Left cardiac atrium (tissue), 4 donors: ENCODE data around the gene PRKX. TPM values are rescaled to one million over a fixed set of nuclear protein-coding genes. Genes with fewer than 3 reads are reported as not detected.
"Not testable (repeated sequence)": the region's sequence is repeated elsewhere in the genome, so short reads cannot be mapped to it uniquely, and the experiment has no call there.

ENCODE experiments used
- ATAC-seq, 2 donors: fragments of 200-7000 bp; cut with Tn5 transposase; one replicate each; pipeline ENCODE4 v1.9.1; 2020; ENCODE audit warnings: mild to moderate bottlenecking in 2 of 2, moderate library complexity in 2 of 2
- DNase-seq: peaks from one replicate; pipeline ENCODE4 v3.0.0-alpha.2; 2020
- intact Hi-C, 2 donors: fragments of 100-400 bp; cut with DNase I; formaldehyde crosslinking; loops; one replicate each; pipeline versions ENCODE4 v1.14.1 to v1.15.1; 2022 to 2023
- total RNA-seq, 2 donors: library from RNA; stranded (reverse); fragmentation: NEBNext Ultra II Directional; extraction: Animal tissue kit (Norgen Biotek cat#: 25700); gene quantifications; one replicate each; pipeline ENCODE4 v1.2.1, GENCODE V29; 2021
- donor health status: DM: no; HTN: yes; CAD: no.
- donor health status: DM: no; HTN: yes; CAD: no; lungs with severe emphysema.
- donor health status: DM: yes; HTN: yes; CAD: no.
- donor health status: Dilated cardiomyopathy.

PRKX gene
- total RNA-seq, 2 donors from 2014 or later: 6.2 to 8.9 TPM

DNA sequence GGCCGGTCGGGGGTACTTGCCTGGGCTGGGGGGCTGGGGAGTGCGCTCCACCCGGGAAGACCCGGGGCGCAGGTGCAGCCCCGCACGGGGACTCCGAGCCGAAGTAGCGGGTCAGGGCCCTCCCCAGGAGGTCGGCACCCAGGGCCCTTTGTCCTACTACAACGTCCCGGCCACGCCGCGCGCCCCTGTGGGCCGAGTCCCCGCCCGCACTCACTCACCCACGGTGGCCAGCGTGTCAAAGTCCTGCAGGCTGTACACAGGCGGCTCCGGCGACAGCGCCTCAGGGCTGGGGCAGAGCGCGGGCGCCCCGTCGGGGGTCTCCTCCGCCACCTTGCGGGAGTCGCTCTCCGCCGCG is 602 bp downstream of the PRKX start:
- DNase-seq (peak; percentile 37), ATAC-seq (peak; percentile 29 to 38)
- intact Hi-C loops: no loop called here

DNA sequence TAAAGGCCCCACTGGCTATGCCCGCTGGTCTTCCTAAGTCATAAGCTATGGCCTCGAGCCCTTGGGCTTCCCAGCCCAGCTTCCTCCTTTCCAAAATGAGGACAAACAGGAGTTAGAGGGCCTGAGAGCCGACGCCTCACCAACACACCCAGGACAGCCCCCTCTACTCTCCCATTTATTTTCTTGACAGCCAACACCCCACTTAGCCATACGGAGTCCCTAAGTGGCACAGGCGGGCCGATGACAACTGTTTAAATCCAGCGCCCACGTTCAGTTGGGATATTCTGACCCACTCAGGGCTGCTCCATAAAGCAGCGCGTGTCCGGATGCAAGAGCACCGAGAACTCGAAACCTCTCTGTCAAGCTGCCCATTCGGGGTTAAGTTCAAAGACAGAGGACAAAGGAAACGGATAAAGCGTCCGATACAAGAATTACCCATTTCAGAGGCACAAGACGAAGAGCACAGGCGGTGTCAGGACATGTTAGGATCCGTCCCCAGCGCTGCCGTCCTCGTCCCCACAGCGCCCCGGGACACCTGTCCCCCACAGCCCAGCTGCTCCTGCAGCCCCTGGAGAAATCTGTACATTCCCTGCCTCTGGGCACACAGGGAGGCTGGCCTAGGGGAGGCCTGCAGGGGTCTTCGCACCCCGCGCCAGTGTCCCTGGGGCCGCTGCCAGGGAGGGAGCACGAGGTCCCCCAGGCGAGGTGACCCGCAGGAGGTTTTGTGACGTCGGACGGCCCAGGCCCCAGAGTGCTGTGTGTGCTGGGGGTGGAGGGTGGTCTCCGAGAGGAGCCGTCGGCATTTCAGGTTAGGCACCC is 1.2 kb downstream of the PRKX start:
- peak; percentile 32 to 34 for ATAC-seq
- peak; percentile 41 for DNase-seq
- intact Hi-C loops: no loop called here

DNA sequence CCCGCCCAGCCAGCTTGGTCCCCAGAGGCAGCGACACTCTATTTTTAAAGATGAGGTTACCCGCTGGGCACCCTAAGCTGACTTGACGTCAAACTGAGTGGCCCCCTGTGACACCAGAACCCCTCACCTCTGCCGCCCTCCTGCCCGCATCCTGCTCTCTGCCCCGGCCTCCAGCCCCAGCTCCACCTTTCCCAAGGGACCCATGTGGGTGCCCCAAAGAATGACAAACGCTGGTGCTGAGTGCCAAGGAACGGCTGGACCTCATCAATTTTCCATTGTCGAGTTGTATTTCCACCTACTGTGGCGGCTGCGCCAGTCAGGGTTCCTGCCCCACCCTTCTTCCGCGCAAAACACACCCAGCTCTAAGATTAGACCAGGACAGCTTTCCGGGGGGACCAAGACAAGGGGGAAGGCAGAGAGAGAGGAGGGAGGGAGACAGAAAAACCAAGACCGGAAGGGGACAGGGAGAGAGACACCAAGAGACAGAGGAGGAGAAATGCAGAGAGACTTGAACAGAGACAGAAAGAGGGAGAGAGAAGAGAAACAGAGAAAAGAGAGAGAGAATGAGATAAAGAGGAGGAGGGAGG is 2.0 kb downstream of the PRKX start:
- intact Hi-C loops: no loop called here
- peak; percentile 43 for DNase-seq
- no peak for ATAC-seq

DNA sequence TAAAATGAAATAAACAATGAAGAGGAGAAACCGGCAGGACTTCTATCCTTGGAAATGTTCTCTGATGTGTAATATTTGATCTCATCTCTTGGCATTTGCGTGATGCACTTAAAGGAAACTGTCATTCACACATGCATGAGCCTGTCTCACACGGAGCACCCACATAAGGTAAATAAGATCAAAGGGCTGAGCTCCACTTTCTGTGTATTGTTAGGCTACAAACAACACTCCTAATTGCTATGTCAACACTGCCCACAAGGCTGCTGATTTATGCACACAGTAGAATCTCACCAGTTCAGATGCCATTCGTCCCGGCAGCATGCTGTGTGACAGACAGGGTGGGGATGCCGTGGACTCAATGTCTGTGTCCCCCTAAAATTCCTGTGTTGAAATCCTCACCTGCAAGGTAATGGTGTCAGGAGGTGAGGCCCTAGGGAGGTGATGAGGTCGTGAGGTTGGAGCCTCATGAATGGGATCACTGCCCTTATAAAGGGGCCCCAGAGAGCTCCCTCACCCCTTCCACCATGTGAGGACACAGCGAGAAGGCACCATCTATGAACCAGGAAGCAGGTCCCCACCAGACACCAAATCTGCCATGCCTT is 5.7 kb downstream of the PRKX start:
- intact Hi-C loops, DNase-seq, ATAC-seq: not testable (repeated sequence)

DNA sequence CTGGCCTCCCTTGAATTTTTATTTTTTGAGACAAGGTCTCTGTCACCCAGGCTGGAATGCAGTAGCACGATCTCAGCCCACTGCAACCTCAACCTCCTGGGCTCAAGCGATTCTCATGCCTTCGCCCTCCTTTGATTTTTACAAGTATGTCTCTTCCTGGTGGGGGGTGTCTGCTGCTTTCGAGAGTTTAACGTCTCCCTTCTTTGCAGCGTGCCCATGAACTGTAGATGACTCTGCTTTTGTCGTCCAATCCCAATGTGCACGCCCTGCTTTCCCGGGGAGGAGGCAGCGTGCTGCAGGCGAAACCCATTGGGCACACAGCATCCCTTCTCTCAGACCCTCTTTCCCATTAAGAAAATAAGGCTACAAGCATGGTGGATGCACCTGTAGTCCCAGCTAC is 7.0 kb downstream of the PRKX start:
- ATAC-seq: no peak
- DNase-seq: no peak
- intact Hi-C loops: no loop called here

DNA sequence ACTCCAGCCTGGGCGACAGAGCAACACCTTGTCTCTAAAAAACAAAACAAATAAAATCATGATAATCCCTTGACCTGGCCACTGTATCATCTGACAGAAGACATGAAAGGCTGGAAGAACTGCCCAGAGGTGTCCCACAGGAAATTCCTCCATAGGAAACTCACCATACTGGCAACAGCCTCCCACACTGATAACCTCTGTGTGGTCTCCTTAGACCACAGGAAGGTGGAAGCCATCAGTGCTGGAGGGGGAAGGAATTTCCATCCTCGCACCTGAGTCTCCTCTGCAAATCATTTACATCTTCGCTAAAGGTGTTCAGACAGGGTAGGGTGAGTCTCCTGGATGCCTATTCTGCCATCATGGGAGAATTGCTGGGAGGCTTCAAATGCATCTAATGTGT is 10.2 kb downstream of the PRKX start:
- intact Hi-C loops, DNase-seq, ATAC-seq: not testable (repeated sequence)

DNA sequence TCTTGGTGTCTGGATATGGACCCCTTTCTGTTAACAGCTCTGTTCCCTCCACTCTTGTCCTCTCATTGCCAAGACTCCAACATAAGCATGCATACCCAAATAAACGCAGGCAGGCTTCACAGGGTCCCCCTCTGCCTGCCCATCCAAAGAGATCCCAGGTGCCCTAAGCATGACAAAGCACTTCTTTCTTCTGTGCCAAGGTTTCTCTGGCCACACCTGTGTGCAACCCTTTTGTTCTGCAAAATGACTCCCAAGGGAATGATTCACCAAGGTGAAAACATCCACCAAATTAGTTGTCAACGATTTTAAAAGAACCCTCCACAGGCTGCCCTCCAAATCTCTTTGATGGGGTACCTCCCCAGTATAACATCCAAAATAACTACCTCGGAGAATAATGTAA is 11.4 kb downstream of the PRKX start:
- intact Hi-C loops, ATAC-seq, DNase-seq: not testable (repeated sequence)

DNA sequence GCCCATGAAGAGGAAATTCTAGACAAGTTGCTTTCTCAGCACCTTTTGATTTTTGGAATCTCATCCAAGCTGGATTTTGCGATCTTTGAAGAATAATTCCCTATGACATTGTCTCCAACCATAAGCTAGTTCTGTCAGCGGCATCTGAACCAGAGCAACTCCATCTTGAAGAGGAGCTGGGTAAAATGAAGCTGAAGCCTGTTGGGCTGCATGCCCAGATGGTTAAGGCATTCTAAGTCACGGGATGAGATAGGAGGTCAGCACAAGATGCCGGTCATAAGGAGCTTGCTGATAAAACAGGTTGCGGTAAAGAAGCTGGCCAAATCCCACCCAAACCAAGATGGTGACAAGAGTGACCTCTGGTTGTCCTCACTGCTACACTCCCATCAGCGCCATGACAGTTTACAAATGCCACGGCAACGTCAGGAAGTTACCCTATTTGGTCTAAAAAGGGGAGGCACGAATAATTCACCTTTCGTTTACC is 12.0 kb downstream of the PRKX start:
- DNase-seq, ATAC-seq, intact Hi-C loops: not testable (repeated sequence)

DNA sequence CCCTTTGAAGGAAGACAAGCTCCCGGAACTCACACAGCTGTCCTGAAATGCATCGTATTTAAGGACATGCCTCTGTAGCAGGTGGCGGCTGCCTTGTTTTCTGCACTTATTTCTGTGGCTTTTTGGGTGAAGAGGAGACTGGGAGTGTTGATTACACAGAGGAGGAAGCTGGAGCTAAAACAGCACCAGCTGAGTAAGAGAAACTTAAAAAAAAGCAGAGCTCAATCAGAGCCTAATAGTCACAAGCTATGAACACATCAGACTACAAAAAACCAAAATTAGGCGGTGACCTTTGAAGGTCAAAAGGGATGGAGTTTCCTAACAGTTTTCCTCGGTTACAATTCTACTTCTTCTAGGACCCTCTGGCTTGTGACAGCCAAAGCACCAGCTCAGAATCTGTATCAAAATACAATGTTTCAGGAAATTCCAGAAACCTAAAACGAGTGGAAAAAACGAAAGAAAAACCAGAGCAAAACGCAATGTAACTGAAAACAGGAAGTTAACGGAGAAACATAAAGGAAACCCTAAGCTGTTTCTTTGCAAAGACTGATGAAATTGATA is 13.5 kb downstream of the PRKX start:
- ATAC-seq (peak in 1 of 2 donors; percentile 22), DNase-seq (no peak)
- intact Hi-C loops: no loop called here

DNA sequence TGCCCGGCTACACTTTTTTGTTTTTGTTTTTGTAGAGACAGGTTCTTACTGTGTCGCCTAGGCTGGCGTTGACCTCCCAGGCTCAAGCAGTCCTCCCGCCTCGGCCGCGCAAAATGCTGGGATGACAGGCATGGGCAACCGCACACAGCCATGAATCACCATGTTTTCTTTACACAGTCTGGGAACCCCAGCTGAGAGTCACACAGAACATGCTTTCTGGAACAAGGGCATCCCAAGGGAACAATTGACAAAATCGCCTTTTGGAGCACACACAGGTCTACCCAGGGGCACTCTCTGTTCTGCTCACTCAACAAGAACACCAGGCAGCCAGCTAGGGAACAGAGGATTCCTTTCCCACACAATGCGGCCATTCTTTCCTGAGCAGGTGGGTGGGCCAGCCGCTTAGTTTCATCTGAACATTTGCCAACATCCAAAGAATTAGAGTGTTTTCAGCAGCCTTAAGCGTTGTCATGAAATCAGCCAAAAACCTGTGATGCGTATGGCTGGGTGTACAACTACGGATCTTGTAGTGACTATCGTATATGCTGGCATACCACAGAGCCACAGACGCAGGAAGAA is 15.7 kb downstream of the PRKX start:
- intact Hi-C loops: no loop called here
- DNase-seq: peak; percentile 44
- peak in 1 of 2 donors; percentile 83 for ATAC-seq

DNA sequence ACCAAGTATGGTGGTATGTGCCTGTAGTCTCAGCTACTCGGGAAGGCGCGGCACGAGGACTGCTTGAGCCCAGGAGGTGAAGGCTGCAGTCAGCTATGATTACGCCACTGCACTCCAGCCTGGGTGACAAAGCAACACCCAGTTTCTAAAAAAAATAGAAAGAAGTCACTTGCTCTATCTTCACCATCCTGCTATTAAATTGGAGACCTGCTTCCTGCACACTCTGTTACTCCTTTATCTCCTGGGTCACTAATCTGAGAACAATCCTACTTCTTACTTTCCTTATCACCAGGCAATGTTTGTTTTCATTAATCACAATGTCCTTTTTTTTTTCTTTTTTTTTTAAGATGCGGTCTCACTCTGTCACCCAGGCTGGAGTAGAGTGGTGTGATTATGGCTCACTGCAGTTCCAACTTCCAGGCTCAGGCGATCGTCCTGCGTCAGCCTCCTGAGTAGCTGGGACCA is 16.2 kb downstream of the PRKX start:
- intact Hi-C loops: no loop called here
- DNase-seq: no peak
- no peak for ATAC-seq

DNA sequence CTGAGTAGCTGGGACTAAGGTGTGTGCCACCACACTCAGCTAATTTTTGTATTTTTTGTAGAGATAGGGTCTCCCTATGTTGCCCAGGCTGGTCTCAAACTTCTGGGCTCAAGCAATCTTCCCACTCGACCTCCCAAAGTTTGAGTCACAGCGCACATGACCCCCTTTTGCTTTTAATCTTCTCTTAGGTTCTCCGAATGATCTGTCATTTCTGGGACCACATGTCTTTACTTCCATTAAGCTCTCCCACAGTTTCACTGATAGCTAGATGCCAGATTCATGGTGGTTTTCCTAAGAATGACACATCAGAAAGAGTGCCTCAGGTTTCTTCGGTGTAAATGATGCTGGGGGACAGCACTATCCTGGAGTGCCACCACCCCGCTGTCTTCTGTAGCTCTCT is 17.9 kb downstream of the PRKX start:
- DNase-seq (no peak), ATAC-seq (no peak)
- intact Hi-C loops: no loop called here

DNA sequence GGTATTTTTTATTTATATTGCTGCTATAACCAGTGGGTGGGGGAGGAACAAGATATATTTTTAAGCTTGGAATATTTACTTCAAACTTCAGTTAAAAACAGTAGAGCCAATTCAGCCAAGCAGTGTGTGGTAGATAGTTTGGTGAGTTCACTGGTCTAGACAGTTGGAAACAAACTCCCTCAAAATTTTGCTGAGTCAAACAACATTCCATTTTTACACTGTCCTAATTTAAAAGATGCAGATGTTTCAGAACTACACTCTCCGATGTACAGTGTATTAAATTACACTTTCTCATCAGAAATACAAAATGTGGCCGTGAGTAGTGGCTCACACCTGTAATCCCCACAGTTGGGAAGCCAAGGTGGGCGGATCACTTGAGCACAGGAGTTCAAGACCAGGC is 23.3 kb downstream of the PRKX start:
- intact Hi-C loops: no loop called here
- no peak for ATAC-seq
- DNase-seq: no peak

DNA sequence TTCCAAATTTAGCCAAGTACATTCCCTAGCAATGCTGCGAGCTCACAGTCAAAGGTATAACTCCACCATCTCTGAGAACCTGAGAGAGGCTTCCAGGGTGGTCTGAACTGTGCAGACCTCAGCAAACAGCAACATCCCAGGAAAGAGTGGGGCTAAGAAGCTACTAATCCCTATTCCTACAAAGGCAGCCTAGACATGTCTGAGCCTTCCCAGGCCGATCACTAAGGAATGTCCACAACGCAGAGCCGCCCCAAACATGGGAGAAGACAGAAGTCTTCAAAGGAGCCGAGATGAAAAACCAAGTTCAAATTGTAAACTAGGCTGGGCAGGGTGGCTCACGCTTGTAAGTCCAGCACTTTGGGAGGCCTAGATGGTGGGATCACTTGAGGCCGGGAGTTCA is 30.2 kb downstream of the PRKX start:
- intact Hi-C loops, ATAC-seq, DNase-seq: not testable (repeated sequence)

DNA sequence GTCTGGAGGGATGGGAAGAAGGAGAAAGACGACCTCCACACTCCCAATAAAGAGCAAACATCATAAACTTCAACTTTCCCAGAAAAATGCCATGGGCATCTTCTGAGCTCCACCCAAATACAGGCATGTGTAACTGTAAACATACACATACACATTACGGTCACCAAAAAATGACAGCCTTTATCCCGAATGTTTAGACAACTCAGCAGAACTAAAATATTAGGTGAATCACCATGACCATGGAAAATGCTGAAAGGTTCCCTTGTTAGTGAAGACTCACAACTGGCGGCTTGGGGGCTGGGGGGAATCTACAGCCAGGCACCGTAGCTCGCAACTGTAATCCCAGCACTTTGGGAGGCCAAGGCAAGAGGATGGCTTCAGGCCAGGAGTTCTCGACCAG is 33.0 kb downstream of the PRKX start:
- ATAC-seq (no peak), DNase-seq (no peak)
- intact Hi-C loops: no loop called here

DNA sequence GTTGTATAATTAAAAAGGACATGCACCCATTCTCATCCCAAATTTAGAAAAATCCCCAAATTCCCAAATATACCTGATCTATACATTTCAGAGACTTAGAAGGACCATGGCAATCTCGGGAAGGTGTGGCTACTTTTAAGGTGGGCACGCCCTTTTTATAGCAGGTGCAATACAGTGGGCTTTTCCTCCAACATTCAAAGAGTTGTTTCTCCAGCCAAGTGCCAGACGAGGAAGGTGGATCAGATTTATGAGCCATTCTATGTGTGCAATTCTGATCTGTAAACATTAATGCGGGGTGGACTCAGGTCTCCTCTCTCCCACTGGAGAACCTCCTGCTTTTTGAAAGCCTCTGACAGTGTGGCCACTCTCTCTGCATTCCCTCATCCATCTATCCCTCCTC is 33.8 kb downstream of the PRKX start:
- no peak for ATAC-seq
- intact Hi-C loops: no loop called here

DNA sequence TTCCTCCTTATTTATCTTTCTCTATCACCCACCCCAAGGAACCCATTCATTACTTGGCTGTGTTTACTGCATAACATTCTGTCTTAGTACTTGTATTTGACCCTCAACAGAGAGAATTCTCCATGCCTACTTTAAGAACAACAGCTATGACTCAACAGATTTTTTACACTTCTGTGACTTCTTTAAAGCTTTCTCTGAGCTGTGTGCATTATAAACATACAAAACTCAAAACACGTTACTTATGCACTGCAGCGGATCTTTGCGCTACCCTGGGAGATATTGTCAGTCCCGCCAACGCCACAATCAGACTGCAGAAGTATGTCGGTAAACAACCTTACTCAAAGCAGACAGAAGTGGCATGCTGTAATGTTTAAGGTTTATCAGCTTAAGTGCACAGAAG is 35.1 kb downstream of the PRKX start:
- intact Hi-C loops: no loop called here
- no peak for ATAC-seq
- no peak for DNase-seq

More for the DNA sequence above, 33.8 kb downstream of the PRKX start:
- no peak for DNase-seq

DNA sequence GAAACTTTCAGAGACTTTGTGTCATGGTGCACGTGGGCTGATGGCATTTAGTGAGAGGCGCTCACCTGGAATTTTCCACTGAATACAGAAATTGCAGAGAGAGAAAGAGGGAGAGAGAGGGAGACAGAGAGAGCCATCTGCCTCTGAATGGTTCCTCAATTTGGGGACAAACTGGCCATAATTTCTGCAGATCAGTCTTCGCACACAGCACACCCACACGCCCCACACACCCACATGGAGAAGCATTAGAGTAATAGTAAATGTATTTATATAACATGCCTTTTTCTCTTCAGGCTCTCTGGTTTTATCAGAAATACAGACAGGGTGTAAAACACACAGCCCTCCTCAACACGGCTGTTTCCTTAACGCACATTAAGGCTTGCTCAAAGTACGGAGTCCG is 38.6 kb downstream of the PRKX start:
- ATAC-seq: no peak
- DNase-seq: no peak
- intact Hi-C loops: no loop called here

DNA sequence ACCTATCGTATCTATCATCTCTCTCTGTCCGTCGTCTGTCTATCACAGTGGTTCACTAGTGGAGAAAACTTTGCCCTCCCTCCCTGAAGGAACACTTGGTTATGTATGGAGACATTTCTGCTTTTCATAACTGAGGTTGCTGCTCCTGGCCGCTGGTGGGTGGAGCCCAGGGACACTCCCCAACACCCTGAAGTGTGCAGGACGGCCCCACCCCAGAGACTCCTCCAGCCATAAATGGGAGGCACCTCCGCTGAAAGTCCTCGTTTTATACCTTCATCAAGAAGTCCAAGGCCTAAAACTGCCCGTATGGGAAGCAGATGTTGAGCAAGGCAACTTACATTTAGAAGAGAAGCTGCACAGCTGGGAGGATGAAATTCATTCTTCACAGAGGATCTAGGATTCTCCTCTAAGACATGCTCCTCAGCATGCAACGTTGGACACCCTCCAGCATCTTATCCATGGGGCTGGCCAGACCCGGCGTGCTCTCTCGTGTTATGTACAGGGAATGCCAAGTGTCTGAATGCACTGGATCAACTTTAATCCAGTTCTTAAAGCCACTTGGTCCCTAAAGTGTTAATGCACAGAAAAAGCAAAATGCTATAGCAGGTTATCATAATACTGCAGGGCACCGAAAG is 43.5 kb downstream of the PRKX start:
- intact Hi-C loops: no loop called here
- no peak for ATAC-seq
- no peak for DNase-seq
